Loucy (cell line): ENCODE data around the gene CCDC178.

ENCODE experiments used
- CTCF ChIP-seq: fragments of 200-600 bp; sonication (generic); conservative IDR thresholded peaks from 2 replicates; pipeline ENCODE4 v1.5.1; 2014; ENCODE audit warnings: mild to moderate bottlenecking, antibody characterized with exemption, low read length
- EZH2phosphoT487 ChIP-seq: fragments of 200-600 bp; IDR thresholded peaks from 2 replicates; pipeline ENCODE4 v1.6.1; 2018; ENCODE audit warnings: antibody characterized with exemption, mild to moderate bottlenecking, moderate library complexity, borderline replicate concordance

- TF ChIP-seq CTCF (no peak), EZH2phosphoT487 (no peak)
Observed at GRCh38 chr18:33115476-33115875, 325.0 kb downstream of the CCDC178 start.
